Prostate gland (tissue), 2 donors: ENCODE measurements around the gene CCIN. TPM values are rescaled to one million over a fixed set of nuclear protein-coding genes. Genes with fewer than 3 reads are reported as not detected.

ENCODE experiments used
- DNase-seq: peaks from one replicate; pipeline ENCODE4 v3.0.0-alpha.2; 2019; ENCODE audit warnings: low spot score
- H3K27ac ChIP-seq, 2 donors: fragments of 200-600 bp; sonication (generic); 2 replicates each; pipeline ENCODE4 v1.5.1; 2017 to 2019
- H3K27me3 ChIP-seq: fragments of 200-600 bp; sonication (generic); replicated peaks from 2 replicates; pipeline ENCODE4 v1.5.1; 2019; ENCODE audit not compliant: insufficient read depth
- H3K36me3 ChIP-seq, 2 donors: fragments of 200-600 bp; sonication (generic); 1 replicate in 1 of 2; 2 replicates in 1 of 2; pipeline versions ENCODE4 v1.5.1 to v1.8.1; 2017 to 2019
- H3K4me1 ChIP-seq: fragments of 200-600 bp; sonication (generic); replicated peaks from 2 replicates; pipeline ENCODE4 v1.5.1; 2019
- H3K4me3 ChIP-seq, 2 donors: fragments of 200-600 bp; sonication (generic); 2 replicates each; pipeline ENCODE4 v1.5.1; 2017 to 2019
- H3K9me3 ChIP-seq: fragments of 200-600 bp; sonication (generic); 2 replicates; pipeline ENCODE4 v1.5.1; 2017
- CTCF ChIP-seq, 4 experiments: fragments of 200-600 bp in 2 of 4; fragments of 450-650 bp in 2 of 4; sonication (generic) in 2 of 4; IDR thresholded peaks; 1 replicate in 3 of 4; 2 replicates in 1 of 4; pipeline ENCODE4 v1.5.1; 2016 to 2019; ENCODE audit warnings: antibody characterized with exemption in 4 of 4, mild to moderate bottlenecking in 2 of 4, moderate library complexity in 2 of 4
- POLR2A ChIP-seq: fragments of 450-650 bp; IDR thresholded peaks from one replicate; pipeline ENCODE4 v1.6.1; 2016; ENCODE audit warnings: antibody characterized with exemption, mild to moderate bottlenecking
- POLR2AphosphoS5 ChIP-seq: sonication (generic); formaldehyde crosslinking; IDR thresholded peaks from one replicate; pipeline ENCODE4 v1.6.1; 2017; ENCODE audit warnings: antibody characterized with exemption
- WGBS: methylation state at CpG from one replicate; pipeline ENCODE4 v1.1.5; 2018; 5-methylcytosine and 5-hydroxymethylcytosine counted together
- intact Hi-C: fragments of 100-400 bp; cut with DNase I; formaldehyde crosslinking; loops from one replicate; pipeline ENCODE4 v1.14.2; 2022
- total RNA-seq, 2 donors: library from RNA; depleted of rRNA; stranded (reverse); fragments of >200 nt; gene quantifications; one replicate each; pipeline ENCODE4 v1.1.0, GENCODE V29; 2016

The CCIN gene
- total RNA-seq, 2 donors from 2014 or later = 0.18 to 3.0 TPM

- 59% methylated on average over 4 of the region's 4 CpGs for WGBS
- no peak for DNase-seq
Observed at GRCh38 chr9:36163786-36164170, 5.4 kb upstream of the CCIN start.

GRCh38 chr9:36164372-36164771, 4.8 kb upstream of the CCIN start:
- intact Hi-C loops = loop anchor here (10.0 kb wide), 1 partner anchor 220 kb away; no protein-coding TSS in a partner anchor
- TF ChIP-seq CTCF (IDR thresholded peaks at IDR 0.05) = no peak
- no peak for TF ChIP-seq POLR2AphosphoS5
- no peak for TF ChIP-seq POLR2A
- Histone ChIP-seq H3K27ac (peak overlapping the region in 1 of 2 donors; percentile 61), H3K4me1 (peaks cover 3% of the 10 kb centered on the region), H3K36me3 (no peaks in the 10 kb centered on the region), H3K9me3 (no peaks in the 10 kb centered on the region), H3K4me3 (no peak overlapping the region), H3K27me3 (no peaks in the 10 kb centered on the region)
- no peak for DNase-seq
- 77% methylated on average over 6 of the region's 6 CpGs for WGBS

More at GRCh38 chr9:36163786-36164170, 5.4 kb upstream of the CCIN start:
- peaks cover 3% of the 10 kb centered on the region for H3K4me1 ChIP-seq
- TF ChIP-seq POLR2A (no peak), CTCF (IDR thresholded peaks at IDR 0.05) (no peak), POLR2AphosphoS5 (no peak)
- H3K36me3 ChIP-seq = no peaks in the 10 kb centered on the region
- no peaks in the 10 kb centered on the region for H3K27me3 ChIP-seq
- intact Hi-C loops = loop anchor here (2.0 to 10.0 kb wide), 2 partner anchors 21 to 219 kb away; no protein-coding TSS in a partner anchor
- no peaks in the 10 kb centered on the region for H3K9me3 ChIP-seq
- peak overlapping the region; percentile 60 to 61 for H3K27ac ChIP-seq
- H3K4me3 ChIP-seq = no peak overlapping the region

- Histone ChIP-seq H3K36me3 (no peaks in the 10 kb centered on the region), H3K4me1 (peaks cover 3% of the 10 kb centered on the region), H3K27ac (peak overlapping the region; percentile 61 to 68), H3K9me3 (no peaks in the 10 kb centered on the region), H3K27me3 (no peaks in the 10 kb centered on the region), H3K4me3 (no peak overlapping the region)
- WGBS = 70% methylated on average over 3 of the region's 3 CpGs
- no peak for TF ChIP-seq POLR2A
- no peak for TF ChIP-seq POLR2AphosphoS5
- TF ChIP-seq CTCF (IDR thresholded peaks at IDR 0.05) = no peak
- intact Hi-C loops = loop anchor here (10.0 kb wide), 1 partner anchor 220 kb away; no protein-coding TSS in a partner anchor
- no peak for DNase-seq
Observed at GRCh38 chr9:36164989-36165388, 4.2 kb upstream of the CCIN start.

- peak overlapping the region; percentile 34 to 40 for H3K4me3 ChIP-seq
- H3K9me3 ChIP-seq = no peaks in the 10 kb centered on the region
- DNase-seq = no peak
- H3K27ac ChIP-seq = peak overlapping the region; percentile 61 to 68
- 35% methylated on average over 12 of the region's 12 CpGs for WGBS
- no peaks in the 10 kb centered on the region for H3K36me3 ChIP-seq
- TF ChIP-seq CTCF (IDR thresholded peaks at IDR 0.05) (no peak), POLR2AphosphoS5 (no peak), POLR2A (no peak)
- intact Hi-C loops = loop anchor here (2.0 to 10.0 kb wide), 3 partner anchors 29 to 221 kb away; partner anchors contain the start of gene GLIPR2
- H3K4me1 ChIP-seq = peaks cover 3% of the 10 kb centered on the region
- no peaks in the 10 kb centered on the region for H3K27me3 ChIP-seq
Observed at GRCh38 chr9:36165826-36166167, 3.4 kb upstream of the CCIN start.

- WGBS = 6% methylated on average over 56 of the region's 58 CpGs
- H3K27ac ChIP-seq = peak overlapping the region; percentile 61 to 68
- peak overlapping the region; percentile 34 to 40 for H3K4me3 ChIP-seq
- no peaks in the 10 kb centered on the region for H3K36me3 ChIP-seq
- H3K27me3 ChIP-seq = no peaks in the 10 kb centered on the region
- H3K9me3 ChIP-seq = no peaks in the 10 kb centered on the region
- H3K4me1 ChIP-seq = peaks cover 3% of the 10 kb centered on the region
- peak; percentile 76 for DNase-seq
- TF ChIP-seq POLR2AphosphoS5 = peak; percentile 58
- TF ChIP-seq POLR2A = no peak
- TF ChIP-seq CTCF (IDR thresholded peaks at IDR 0.05) = peak; percentile 89 to 94 (median 93)
- intact Hi-C loops = loop anchor here (2.0 to 10.0 kb wide), 3 partner anchors 30 to 222 kb away; partner anchors contain the start of gene GLIPR2
Observed at GRCh38 chr9:36166168-36166927, 2.8 kb upstream of the CCIN start.
